8988T (cell line): Measurements from ENCODE around the gene JUP.

ENCODE experiments used
- DNase-seq: peaks from one replicate; pipeline ENCODE4 v3.0.0; 2011

Gene JUP

DNA sequence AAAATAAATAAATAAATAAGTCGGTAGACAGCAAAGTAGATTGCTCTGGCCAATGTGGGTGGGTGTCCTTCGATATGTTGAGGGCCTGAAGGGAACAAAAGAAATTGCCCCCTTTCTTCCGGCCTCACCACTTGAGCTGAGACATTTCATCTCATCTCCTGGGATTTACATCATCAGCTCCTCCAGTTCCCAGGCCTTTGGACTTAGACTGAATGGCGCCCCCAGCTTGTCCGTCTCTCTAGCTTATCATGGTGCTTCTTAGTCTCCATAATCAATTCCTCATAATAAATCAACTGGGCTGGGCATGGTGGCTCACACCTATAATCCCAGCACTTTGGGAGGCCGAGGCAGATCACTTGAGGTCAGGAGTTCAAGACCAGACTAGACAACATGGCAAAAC, 38.2 kb downstream of the JUP start:
- no peak for DNase-seq

DNA sequence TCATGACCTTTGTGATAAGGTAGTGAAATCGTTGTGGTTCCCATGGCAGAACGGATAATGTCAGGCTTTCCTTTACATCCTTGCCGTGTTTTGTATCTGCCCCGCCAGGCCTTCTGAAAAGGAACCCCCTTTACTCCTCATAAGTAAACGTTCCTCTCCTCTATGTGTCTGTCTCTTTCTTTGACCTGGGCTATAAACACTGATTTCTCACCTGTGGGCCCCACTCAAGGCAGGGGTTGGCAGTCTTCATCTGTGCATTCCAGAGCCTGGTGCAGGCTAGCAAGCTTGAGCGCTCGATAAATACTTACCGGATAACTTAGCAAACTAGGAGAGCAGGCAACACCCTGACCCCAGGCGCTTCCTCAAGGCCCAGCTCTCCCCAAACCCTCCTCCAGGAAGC, 44.8 kb downstream of the JUP start:
- no peak for DNase-seq

DNA sequence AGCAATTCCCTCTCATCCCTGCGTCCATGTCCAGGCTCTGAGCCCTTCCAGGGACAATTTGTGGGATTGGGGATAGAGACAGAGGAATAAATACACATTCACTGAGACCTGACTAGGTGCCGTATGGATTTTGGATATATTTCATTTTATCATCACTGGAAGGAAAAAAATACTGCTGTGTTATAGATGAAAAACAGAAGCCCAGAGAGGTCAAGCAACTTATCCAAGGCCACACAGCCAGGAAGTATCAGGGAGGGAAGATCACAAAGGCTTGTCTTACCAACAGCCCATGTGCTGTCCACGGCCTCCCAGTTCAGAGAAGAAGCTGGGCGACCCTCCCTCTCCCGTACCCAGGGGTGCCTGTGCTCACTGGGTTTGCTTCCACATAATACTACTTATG, 46.0 kb downstream of the JUP start:
- no peak for DNase-seq

DNA sequence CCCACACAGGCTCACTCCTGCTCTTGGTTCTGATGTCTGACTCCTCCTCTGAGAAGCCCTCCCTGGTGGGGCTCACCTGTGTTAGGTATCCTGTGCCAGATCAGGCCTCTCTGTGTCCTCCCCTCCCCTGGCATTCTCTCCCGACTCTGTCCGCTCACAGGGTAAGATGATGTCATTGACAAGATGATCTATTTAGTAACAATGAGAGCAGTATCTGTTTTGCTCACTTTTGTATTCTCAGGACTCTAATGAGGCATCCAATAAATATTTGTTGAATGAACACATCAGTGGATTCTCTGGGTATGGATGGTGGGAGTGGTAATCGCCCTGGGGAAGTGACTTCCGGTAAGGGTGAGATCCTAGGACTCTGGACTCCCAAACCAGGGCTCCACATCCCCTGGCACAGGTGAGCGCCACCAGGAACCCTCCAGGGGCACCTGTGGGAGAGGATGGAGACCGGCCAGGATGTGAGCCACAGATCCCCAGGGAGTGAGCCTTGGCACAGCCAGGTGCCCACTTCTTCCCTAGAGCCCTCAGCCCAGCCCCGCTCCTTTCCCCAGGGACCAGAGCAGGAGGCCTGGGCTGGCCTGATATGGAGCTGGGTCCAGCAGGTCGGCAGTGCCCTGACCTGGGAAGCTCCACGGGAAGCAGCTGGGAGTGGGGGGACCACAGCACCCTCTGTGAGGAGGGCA, 46.7 kb downstream of the JUP start:
- no peak for DNase-seq

GRCh38 chr17:41738801-41739112, 47.8 kb downstream of the JUP start:
- DNase-seq = no peak

- DNase-seq = peak; percentile 77
Measured at GRCh38 chr17:41738077-41738800, 48.3 kb downstream of the JUP start.

- no peak for DNase-seq
Measured at GRCh38 chr17:41737680-41738023, 48.9 kb downstream of the JUP start.

GRCh38 chr17:41736983-41737679, 49.4 kb downstream of the JUP start:
- no peak for DNase-seq

DNA sequence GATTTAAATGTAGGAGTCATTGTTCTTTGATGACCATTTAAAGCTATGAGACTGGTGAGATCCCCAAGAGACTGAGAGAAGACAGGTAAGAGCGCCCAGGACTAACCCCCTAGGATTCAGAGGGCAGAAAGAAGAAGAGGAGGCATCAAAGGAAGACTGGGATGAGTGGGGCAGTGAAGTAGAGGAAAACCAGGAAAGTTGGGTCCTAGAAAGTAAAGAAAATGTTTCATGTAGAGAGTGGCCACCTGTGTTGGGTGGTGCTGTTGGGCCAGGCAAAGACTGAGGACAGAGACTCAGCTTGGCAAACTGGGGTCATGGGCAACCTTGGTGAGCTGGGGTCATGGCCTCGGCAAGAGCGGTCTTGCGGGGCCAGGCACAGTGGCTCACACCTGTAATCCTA, 50.8 kb downstream of the JUP start:
- DNase-seq = no peak

- no peak for DNase-seq
Measured at GRCh38 chr17:41734949-41735313, 51.6 kb downstream of the JUP start.

GRCh38 chr17:41734139-41734948, 52.2 kb downstream of the JUP start, which contains the start of gene HAP1:
Gene HAP1, minus strand, starts transcription at chr17:41734643. Its CDS starts 9 bp downstream, at chr17:41734634.
- peak; percentile 63 for DNase-seq

- no peak for DNase-seq
Measured at GRCh38 chr17:41733348-41734138, 53.0 kb downstream of the JUP start.

- no peak for DNase-seq
Measured at GRCh38 chr17:41731836-41732235, 54.7 kb downstream of the JUP start.

- DNase-seq = no peak
Measured at GRCh38 chr17:41730479-41730878, 56.0 kb downstream of the JUP start.

DNA sequence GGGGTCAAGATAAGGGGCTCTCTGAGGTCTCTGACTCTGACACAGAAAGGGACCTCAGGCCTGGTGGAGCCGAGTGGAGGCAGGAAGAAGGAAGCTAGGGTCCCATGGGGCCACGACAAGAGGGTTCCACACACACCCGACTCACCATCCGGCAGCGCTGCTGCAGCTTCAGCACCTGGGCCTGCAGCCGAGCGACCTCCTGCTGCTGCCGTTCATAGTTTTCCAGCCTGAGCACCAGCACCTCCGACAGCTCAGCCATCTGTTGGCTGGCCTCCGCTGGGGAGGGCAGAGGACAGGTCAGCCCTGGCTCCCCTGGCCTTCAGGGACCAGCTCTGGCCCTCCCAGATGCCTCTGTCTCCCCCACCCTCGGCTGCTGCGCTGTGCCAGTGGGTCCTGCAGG, 58.5 kb downstream of the JUP start:
- no peak for DNase-seq

GRCh38 chr17:41725134-41725533, 61.4 kb downstream of the JUP start:
- DNase-seq = no peak

GRCh38 chr17:41724476-41725050, 61.9 kb downstream of the JUP start:
- no peak for DNase-seq

DNA sequence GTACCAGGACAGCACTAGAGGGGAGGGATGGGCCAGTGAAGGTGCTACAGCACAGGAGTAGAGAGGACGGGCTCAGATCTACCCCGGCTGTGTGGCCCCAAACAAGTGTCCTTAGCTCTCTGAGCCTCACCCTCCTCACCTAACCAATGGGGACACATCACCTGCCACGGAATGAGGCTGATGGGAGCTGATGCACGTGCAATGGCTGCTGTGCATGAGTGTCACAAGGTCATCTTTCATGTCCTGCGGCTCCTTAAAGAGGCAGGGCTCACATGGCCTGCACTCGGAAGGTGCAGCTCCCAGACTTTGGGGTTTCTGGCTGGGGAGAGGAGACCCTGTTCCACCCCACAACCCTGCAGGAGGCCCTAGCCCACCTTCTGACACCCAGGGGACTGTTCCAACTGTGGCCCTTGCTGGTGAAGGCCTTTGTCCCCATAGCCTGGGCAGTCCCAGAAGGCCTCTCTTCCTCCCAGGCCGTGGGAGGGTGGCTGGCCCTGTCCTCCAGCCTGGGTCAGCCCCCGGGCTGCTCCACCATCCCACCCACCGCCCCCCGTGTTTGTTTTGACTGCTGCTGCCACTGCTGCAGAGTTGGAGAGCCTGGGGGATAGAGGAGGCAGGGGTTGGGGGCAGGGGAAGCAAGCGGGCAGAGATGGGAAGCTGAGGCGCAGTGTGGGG, 62.6 kb downstream of the JUP start:
- DNase-seq = no peak

DNA sequence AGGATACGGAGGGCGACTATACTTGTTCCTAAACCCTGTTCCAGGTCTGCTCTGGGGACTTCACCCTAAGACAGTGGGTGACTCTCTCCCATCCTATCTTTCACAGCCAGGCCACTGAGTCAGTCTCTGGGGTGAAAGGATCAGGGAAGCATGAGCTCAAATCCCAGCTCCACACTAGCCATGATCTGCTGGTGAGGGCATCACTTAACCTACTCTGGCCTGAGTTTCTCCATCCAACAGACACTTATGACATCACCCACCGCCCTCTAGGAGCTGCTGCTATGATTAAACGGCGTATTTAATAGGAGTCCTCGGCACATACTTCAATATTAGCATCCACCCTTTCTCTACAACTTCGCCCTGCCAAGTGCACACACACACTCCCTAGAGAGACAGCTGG, 64.3 kb downstream of the JUP start:
- no peak for DNase-seq

GRCh38 chr17:41718287-41718645, 68.2 kb downstream of the JUP start:
- DNase-seq = no peak

DNA sequence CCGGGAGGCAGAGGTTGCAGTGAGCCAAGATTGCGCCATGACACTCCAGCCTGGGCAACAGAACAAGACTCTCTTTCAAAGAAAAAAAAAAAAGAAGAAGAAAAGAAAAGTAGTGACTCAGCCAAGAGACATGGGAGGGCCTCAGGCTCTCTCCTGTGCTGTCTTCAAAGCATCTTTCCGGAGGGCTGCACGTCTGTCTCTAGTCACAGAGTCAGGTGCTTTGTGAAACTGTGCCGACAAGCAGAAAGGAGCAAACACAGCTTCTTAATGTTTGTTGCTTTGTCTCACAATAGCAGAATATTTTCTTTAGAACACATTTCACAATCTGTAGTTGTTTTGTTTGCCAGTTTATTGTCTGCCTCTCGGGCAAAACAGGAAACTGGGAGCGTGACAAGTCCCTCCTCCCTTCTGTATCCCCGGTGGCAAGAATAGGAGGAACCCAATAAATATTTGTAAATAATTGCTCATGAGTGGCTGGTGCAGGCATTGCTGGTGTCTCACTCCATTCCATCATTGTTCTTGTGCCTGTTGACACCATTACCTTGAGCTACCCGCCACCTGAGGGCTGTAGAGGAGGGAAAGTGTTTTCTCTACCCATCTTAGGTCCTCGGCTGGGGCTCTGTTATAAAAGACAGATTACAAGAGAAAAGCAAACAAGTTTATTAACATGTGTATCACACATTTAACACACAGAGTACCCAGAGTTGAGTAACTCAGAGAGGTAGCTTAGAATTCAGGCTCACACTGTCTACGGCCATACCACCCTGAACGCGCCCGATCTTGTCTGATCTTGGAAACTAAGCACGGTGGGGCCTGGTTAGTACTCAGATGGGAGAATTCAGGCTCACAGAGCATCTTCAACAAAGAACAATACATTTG, 68.9 kb downstream of the JUP start:
- no peak for DNase-seq
